Epidermal melanocyte (primary cell): Measurements from ENCODE around the gene FIZ1.

Experiments used
- DNase-seq: peaks from one replicate; pipeline ENCODE4 v3.0.0; 2011; ENCODE audit warnings: low spot score; ENCODE audit not compliant: insufficient read length

Gene FIZ1

GRCh38 chr19:55635856-55636440, 36.6 kb upstream of the FIZ1 start:
- no peak for DNase-seq

GRCh38 chr19:55635334-55635717, 36.0 kb upstream of the FIZ1 start:
- no peak for DNase-seq

GRCh38 chr19:55633861-55634260, 34.5 kb upstream of the FIZ1 start:
- DNase-seq: no peak

GRCh38 chr19:55632463-55632834, 33.1 kb upstream of the FIZ1 start:
- DNase-seq: peak; percentile 76

- no peak for DNase-seq
These were observed 27.0 kb upstream of the FIZ1 start for GRCh38 chr19:55626350-55626749.

DNA sequence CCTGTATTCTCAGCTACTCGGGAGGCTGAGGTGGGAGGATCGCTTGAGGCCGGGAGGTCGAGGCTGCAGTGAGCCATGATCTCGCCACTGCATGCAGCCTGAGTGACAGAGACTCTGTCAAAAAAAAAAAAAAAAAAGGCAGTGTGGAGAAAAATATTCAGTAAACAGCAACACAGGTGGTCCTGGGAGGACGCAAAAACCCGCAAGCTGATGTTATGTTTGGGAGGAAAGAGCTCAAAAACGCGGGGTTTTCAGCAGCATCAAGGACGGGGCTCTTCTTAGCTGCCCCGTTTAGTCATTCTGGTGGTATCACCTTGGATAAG, 25.6 kb upstream of the FIZ1 start:
- no peak for DNase-seq

GRCh38 chr19:55624109-55625003, 25.0 kb upstream of the FIZ1 start, which contains the start of gene ZNF784:
Gene ZNF784 (minus strand): TSS chr19:55624566. CDS start chr19:55624561, 5 bp downstream.
- DNase-seq: peak; percentile 96

DNA sequence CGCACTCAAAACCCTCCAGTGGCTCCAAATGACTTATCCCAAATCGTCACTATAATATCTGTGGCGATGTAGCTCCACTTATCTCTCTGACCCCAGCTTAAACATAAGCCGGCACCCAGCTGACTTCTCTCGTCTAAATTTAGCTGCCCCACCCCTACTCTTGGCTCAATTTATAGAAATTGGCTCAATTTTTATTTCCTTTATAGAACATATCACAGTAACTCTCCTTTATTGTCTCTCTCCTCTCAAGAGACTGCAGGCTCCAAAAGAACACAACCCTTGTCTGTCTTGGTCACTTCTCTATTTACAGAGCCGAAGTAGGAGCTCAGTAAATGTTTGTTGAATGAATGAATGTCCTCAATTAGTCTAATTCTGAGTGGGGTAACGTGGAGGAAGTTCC, 24.2 kb upstream of the FIZ1 start:
- DNase-seq: peak; percentile 16

DNA sequence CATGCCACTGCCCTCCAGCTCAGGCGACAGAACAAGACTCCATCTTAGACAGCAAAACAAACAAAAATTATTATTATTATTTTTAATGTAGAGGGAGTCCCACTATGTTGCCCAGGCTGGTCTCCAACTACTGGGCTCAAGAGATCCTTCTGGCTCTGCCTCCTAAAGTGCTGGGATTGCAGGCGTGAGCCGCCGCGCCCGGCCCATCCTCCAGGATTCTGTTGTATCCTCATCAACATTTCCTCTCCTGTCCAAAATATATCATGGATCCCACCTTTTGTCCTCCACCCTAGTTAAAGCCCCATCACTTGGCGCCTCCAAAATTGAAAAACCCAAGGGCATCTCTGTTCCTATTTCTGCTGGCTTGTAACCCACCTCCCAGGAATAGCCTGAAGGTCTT, 23.8 kb upstream of the FIZ1 start:
- DNase-seq: no peak

GRCh38 chr19:55622242-55622969, 23.1 kb upstream of the FIZ1 start:
- no peak for DNase-seq

- no peak for DNase-seq
These were observed 22.4 kb upstream of the FIZ1 start for GRCh38 chr19:55621673-55622231.

- no peak for DNase-seq
These were observed 21.9 kb upstream of the FIZ1 start for GRCh38 chr19:55621205-55621672.

DNA sequence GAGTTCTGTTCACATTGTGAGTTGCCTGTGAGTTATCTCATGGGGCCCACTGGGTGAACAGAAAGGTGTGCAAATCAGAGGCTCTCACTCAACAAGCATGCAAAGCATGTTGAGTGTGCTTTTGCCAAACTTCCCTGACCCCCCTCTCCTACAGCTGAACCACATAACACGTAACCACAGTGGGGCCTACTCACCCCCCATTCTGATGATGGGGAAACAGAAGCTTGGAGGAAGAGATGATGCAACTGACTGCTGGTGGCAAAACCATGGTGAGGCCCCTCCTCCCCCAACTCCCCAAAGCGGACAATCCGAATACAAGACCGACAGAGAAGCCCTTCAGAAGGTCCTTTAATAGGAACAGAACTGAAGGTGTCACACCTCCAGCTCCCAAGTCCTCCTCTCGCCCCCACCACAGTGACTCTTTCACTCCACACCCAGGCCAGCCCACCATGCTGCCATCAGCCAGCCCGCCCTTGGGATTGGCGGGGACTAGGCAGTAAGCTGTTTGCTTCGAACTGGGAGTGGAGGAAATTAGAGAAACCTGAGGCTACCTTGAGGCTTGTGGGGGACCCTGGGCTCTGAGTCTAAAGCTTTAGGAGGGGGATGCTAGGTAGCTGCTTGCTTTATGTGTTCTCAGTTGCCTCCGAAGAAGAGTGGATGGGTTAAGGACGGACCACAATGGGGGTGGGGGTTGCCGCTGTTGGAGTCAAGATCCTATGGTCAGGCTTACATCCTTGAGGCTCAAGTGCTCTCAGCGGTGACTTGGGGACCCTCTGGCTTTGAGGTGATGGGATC, 21.3 kb upstream of the FIZ1 start:
- DNase-seq: no peak

DNA sequence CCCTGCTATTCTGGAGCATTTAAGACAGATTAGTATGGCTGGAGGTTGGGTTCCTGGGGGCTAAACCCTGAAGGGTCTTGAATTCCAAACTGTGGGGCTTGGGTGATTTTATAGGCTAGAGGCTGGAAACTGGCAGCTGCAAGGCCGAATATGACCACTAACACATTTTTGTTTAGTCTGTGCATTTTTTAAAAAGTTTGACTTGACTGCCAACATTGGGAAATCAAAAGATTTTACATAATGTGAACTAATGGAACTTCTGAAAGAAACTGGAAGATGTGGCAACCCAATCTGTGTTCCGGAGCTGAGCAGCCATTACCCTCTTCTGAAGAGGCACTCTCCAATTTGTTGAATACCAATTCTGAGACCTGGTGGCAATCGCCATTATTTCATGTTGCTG, 20.0 kb upstream of the FIZ1 start:
- DNase-seq: peak; percentile 33

DNA sequence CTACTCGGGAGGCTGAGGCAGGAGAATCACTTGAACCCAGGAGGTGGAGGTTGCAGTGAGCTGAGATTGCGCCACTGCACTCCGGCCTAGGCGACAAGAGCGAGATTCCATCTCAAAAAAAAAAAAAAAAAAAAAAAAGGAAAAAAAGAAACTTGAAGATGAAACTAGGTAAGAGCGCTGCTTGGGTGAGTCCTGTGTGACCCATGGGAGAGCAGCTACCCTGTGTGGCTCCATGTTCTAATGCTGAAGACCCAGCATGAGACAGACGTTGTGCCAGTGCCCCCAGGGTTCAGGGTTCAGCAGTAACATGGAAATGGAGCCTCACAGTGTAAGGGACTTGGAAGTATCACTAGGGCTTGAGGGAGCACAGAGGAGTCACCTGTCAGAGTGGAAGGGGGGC, 19.1 kb upstream of the FIZ1 start:
- DNase-seq: no peak

DNA sequence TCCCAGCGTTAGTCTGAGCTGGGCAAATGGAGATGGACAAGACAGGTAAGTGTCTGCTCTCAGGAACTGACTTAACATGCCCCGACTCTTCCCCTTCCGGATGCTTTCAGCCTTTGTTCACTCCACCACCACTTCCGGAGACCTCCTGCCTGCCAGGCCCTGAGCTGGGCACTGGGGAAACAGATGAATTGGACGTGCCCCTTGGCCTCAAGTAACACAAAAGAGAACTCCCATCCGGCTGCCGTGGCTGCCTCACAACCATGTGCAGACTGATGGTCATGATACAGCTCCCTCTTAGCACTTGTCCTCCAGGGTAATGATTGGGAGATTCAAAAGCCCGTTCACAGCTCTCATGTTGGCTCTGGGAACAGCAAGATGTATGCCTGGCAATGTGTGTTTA, 18.1 kb upstream of the FIZ1 start:
- no peak for DNase-seq

GRCh38 chr19:55616395-55616875, 17.1 kb upstream of the FIZ1 start:
- DNase-seq: no peak

- no peak for DNase-seq
These were observed 16.5 kb upstream of the FIZ1 start for GRCh38 chr19:55615543-55616394.

DNA sequence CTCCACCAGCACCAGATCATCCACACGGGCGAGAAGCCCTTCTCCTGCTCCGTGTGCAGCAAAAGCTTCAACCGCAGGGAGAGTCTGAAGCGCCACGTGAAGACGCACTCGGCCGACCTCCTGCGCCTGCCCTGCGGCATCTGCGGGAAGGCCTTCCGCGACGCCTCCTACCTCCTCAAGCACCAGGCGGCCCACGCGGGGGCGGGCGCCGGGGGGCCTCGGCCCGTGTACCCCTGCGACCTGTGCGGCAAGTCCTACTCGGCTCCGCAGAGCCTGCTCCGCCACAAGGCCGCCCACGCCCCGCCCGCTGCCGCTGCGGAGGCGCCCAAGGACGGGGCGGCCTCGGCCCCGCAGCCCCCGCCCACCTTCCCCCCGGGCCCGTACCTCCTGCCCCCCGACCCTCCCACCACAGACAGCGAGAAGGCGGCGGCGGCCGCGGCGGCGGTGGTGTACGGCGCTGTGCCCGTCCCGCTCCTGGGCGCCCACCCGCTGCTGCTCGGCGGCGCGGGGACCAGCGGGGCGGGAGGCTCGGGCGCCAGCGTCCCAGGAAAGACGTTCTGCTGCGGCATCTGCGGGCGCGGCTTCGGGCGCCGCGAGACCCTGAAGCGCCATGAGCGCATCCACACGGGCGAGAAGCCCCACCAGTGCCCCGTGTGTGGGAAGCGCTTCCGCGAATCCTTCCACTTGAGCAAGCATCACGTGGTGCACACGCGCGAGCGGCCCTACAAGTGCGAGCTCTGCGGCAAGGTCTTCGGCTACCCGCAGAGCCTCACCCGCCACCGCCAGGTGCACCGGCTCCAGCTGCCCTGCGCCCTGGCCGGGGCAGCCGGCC, 15.6 kb upstream of the FIZ1 start:
- DNase-seq: no peak
